ENCODE results near the gene CLEC16A.
"Not testable (repeated sequence)": the region's sequence is repeated elsewhere in the genome, so short reads cannot be mapped to it uniquely, and the experiment has no call there.

CLEC16A gene

GRCh38 chr16:10926094-10926493 is 18.3 kb upstream of the CLEC16A start:
- H3K9me3 ChIP-seq (ENCODE audit: control insufficient read depth in 1 of 2, low read length in 2 of 2), result peaks cover 0 to 4% of the 10 kb centered on the region in 2 donors
- no peak overlapping the region for H3K4me3 ChIP-seq (ENCODE audit: low read depth in 1 of 2, low read length in 2 of 2)
- peaks cover 48 to 49% of the 10 kb centered on the region in 2 donors for H3K36me3 ChIP-seq (ENCODE audit: control insufficient read depth in 1 of 2, insufficient read depth in 2 of 2, low read length in 2 of 2)
- no peaks in the 10 kb centered on the region for H3K27me3 ChIP-seq (ENCODE audit: low read depth, low read length)
- peaks cover 0 to 17% of the 10 kb centered on the region in 2 donors for H3K4me1 ChIP-seq (ENCODE audit: control insufficient read depth in 1 of 2, insufficient read depth in 2 of 2, low read length in 2 of 2)
- H3K27ac ChIP-seq (ENCODE audit: low read length), result no peak overlapping the region

DNA sequence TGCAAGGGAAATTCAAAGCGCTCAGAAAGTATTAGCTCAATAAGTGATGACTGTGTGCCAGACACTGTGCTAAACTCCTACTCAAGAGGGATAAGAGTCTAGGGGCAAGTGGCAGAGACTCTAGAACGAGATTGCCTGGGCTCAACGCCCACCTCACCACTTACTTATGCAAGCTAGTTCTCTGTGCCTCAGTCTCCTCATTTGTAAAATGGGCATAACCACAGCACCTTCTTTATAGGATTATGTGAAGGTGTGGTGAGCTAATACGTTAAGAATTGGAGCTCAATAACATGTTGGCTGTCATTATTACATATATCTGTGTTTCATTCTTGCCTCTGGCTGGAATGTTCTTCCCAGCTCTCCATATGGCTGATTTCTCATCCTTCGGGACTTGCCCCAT is 17.5 kb upstream of the CLEC16A start:
- Histone ChIP-seq H3K4me3 (ENCODE audit: low read depth in 1 of 2, low read length in 2 of 2) (no peak overlapping the region), H3K4me1 (ENCODE audit: control insufficient read depth in 1 of 2, insufficient read depth in 2 of 2, low read length in 2 of 2) (peaks cover 0 to 14% of the 10 kb centered on the region in 2 donors), H3K27me3 (ENCODE audit: low read depth, low read length) (no peaks in the 10 kb centered on the region), H3K36me3 (ENCODE audit: control insufficient read depth in 1 of 2, insufficient read depth in 2 of 2, low read length in 2 of 2) (peaks cover 40 to 57% of the 10 kb centered on the region in 2 donors), H3K27ac (ENCODE audit: low read length) (no peak overlapping the region), H3K9me3 (ENCODE audit: control insufficient read depth in 1 of 2, low read length in 2 of 2) (peaks cover 0 to 4% of the 10 kb centered on the region in 2 donors)

- Histone ChIP-seq H3K27ac (ENCODE audit: low read length) (no peak overlapping the region), H3K4me1 (ENCODE audit: control insufficient read depth in 1 of 2, insufficient read depth in 2 of 2, low read length in 2 of 2) (peaks cover 0 to 7% of the 10 kb centered on the region in 2 donors), H3K27me3 (ENCODE audit: low read depth, low read length) (no peaks in the 10 kb centered on the region), H3K4me3 (ENCODE audit: low read depth in 1 of 2, low read length in 2 of 2) (no peak overlapping the region), H3K36me3 (ENCODE audit: control insufficient read depth in 1 of 2, insufficient read depth in 2 of 2, low read length in 2 of 2) (peaks cover 37 to 59% of the 10 kb centered on the region in 2 donors), H3K9me3 (ENCODE audit: control insufficient read depth in 1 of 2, low read length in 2 of 2) (peaks cover 0 to 4% of the 10 kb centered on the region in 2 donors)
Measured at GRCh38 chr16:10927497-10928112, 16.8 kb upstream of the CLEC16A start.

GRCh38 chr16:10929097-10929496 is 15.3 kb upstream of the CLEC16A start:
- H3K27me3 ChIP-seq (ENCODE audit: low read depth, low read length); H3K27ac ChIP-seq (ENCODE audit: low read length); H3K4me3 ChIP-seq (ENCODE audit: low read depth in 1 of 2, low read length in 2 of 2); H3K9me3 ChIP-seq (ENCODE audit: control insufficient read depth in 1 of 2, low read length in 2 of 2): not testable (repeated sequence)
- peaks cover 39 to 65% of the 10 kb centered on the region in 2 donors for H3K36me3 ChIP-seq (ENCODE audit: control insufficient read depth in 1 of 2, insufficient read depth in 2 of 2, low read length in 2 of 2)
- H3K4me1 ChIP-seq (ENCODE audit: control insufficient read depth in 1 of 2, insufficient read depth in 2 of 2, low read length in 2 of 2), result peaks cover 0 to 17% of the 10 kb centered on the region in 2 donors

DNA sequence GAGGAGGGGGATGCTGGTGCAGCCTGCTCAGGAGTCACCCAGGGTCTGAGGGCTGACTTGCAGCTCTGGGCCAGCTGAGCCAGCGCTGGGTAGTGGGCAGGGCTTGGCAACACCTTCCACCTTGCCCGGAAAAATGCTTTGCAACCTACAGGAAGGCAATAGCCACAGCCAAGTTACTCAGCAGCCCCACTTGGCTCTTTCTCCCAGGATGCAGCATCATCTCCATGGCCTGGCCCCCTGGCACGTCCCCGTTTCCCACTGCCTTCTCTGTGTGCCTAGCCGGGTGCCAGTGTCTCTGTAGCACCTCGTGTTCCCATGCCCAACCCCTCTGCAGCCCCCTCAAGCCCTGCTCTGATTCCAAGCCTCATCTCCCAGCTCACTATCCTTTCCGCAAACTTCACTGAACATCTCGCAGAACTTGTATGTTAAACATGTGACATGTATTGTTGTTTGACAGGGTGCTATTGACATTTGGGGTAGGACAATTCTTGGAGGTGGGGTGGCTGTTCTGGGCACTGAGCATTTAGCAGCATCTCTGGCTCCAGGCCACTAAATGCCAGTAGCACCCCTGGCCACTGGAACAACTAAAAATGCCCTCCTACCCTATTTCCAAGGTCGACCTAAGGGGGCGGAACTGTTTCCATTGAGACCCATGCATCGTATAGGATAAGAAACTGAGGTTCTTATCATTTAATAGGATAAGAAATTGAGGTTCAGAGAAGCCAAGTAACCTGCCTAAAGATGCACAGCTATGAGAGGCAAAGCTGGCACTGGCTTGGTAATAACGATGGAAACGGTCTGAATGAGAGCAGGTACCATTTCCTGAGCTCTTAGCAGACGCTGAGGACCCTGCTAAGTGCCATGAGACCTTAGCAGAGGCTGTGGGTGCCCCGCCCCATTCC is 14.3 kb upstream of the CLEC16A start:
- Histone ChIP-seq H3K9me3 (ENCODE audit: control insufficient read depth in 1 of 2, low read length in 2 of 2) (peaks cover 0 to 1% of the 10 kb centered on the region in 2 donors), H3K4me3 (ENCODE audit: low read depth in 1 of 2, low read length in 2 of 2) (no peak overlapping the region), H3K27me3 (ENCODE audit: low read depth, low read length) (no peaks in the 10 kb centered on the region), H3K4me1 (ENCODE audit: control insufficient read depth in 1 of 2, insufficient read depth in 2 of 2, low read length in 2 of 2) (peaks cover 5 to 25% of the 10 kb centered on the region in 2 donors), H3K27ac (ENCODE audit: low read length) (no peak overlapping the region), H3K36me3 (ENCODE audit: control insufficient read depth in 1 of 2, insufficient read depth in 2 of 2, low read length in 2 of 2) (peaks cover 31 to 58% of the 10 kb centered on the region in 2 donors)

GRCh38 chr16:10930755-10931093 is 13.6 kb upstream of the CLEC16A start:
- peaks cover 6 to 29% of the 10 kb centered on the region in 2 donors for H3K4me1 ChIP-seq (ENCODE audit: control insufficient read depth in 1 of 2, insufficient read depth in 2 of 2, low read length in 2 of 2)
- H3K27ac ChIP-seq (ENCODE audit: low read length), result no peak overlapping the region
- no peaks in the 10 kb centered on the region for H3K9me3 ChIP-seq (ENCODE audit: control insufficient read depth in 1 of 2, low read length in 2 of 2)

DNA sequence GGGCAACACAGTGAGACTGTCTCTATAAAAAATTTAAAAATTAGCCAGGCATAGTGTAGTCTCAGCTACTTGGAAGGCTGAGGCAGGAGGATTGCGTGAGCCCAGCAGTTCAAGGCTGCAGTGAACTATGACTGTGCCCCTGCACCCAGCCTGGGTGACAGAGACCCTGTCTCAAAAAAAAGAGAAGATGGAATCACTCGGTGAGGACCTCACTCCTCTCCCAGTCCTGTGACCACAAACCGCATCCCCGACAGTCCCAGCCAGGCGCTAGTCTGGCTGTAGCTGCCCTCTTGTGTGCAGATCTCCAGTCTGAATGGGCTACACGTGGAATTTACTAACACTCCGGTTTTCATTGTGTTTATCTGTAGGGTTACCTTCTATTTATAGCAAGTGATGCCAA is 13.2 kb upstream of the CLEC16A start:
- Histone ChIP-seq H3K4me1 (ENCODE audit: control insufficient read depth in 1 of 2, insufficient read depth in 2 of 2, low read length in 2 of 2) (peaks cover 6 to 33% of the 10 kb centered on the region in 2 donors), H3K27me3 (ENCODE audit: low read depth, low read length) (no peaks in the 10 kb centered on the region), H3K4me3 (ENCODE audit: low read depth in 1 of 2, low read length in 2 of 2) (no peak overlapping the region), H3K27ac (ENCODE audit: low read length) (no peak overlapping the region), H3K36me3 (ENCODE audit: control insufficient read depth in 1 of 2, insufficient read depth in 2 of 2, low read length in 2 of 2) (peaks cover 22 to 48% of the 10 kb centered on the region in 2 donors), H3K9me3 (ENCODE audit: control insufficient read depth in 1 of 2, low read length in 2 of 2) (no peaks in the 10 kb centered on the region)

More at GRCh38 chr16:10930755-10931093, 13.6 kb upstream of the CLEC16A start:
- H3K4me3 ChIP-seq (ENCODE audit: low read depth in 1 of 2, low read length in 2 of 2), result no peak overlapping the region
- peaks cover 26 to 53% of the 10 kb centered on the region in 2 donors for H3K36me3 ChIP-seq (ENCODE audit: control insufficient read depth in 1 of 2, insufficient read depth in 2 of 2, low read length in 2 of 2)
- H3K27me3 ChIP-seq (ENCODE audit: low read depth, low read length), result no peaks in the 10 kb centered on the region

DNA sequence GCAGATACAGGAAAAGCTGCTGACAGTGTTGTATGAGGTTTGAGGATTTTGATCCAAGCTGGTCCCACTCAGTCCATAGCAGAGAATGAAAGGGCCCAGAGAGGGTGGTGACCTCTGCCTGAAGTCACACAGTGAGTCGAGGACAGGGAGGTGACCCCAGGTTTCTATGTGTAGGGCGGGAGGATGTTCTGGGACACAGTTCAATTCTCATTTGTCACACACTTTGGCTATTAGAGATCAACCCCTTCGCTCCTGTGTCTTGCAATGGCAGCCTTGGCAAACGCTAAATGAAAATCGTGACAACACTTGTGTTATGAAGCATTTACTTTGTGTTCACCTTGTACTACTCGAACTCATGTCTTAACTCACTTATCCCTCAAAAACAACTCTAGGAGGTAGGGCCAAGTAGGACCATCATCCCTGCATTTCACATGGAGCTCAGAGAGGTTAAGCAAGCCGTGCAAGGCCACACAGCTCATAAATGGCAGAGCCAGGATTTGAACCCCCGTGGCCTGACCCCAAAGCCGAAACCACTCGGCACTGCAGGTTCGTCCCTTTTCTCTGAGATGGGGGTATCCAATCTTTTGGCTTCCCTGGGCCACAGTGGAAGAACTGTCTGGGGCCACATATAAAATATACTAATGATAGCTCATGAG is 12.3 kb upstream of the CLEC16A start:
- no peaks in the 10 kb centered on the region for H3K9me3 ChIP-seq (ENCODE audit: control insufficient read depth in 1 of 2, low read length in 2 of 2)
- no peak overlapping the region for H3K4me3 ChIP-seq (ENCODE audit: low read depth in 1 of 2, low read length in 2 of 2)
- no peak overlapping the region for H3K27ac ChIP-seq (ENCODE audit: low read length)
- no peaks in the 10 kb centered on the region for H3K27me3 ChIP-seq (ENCODE audit: low read depth, low read length)
- peaks cover 13 to 42% of the 10 kb centered on the region in 2 donors for H3K4me1 ChIP-seq (ENCODE audit: control insufficient read depth in 1 of 2, insufficient read depth in 2 of 2, low read length in 2 of 2)
- H3K36me3 ChIP-seq (ENCODE audit: control insufficient read depth in 1 of 2, insufficient read depth in 2 of 2, low read length in 2 of 2), result peaks cover 21 to 41% of the 10 kb centered on the region in 2 donors

- H3K9me3 ChIP-seq (ENCODE audit: control insufficient read depth in 1 of 2, low read length in 2 of 2), result no peaks in the 10 kb centered on the region
- no peak overlapping the region for H3K4me3 ChIP-seq (ENCODE audit: low read depth in 1 of 2, low read length in 2 of 2)
- H3K27me3 ChIP-seq (ENCODE audit: low read depth, low read length), result no peaks in the 10 kb centered on the region
- peaks cover 23 to 53% of the 10 kb centered on the region in 2 donors for H3K4me1 ChIP-seq (ENCODE audit: control insufficient read depth in 1 of 2, insufficient read depth in 2 of 2, low read length in 2 of 2)
- peaks cover 11 to 31% of the 10 kb centered on the region in 2 donors for H3K36me3 ChIP-seq (ENCODE audit: control insufficient read depth in 1 of 2, insufficient read depth in 2 of 2, low read length in 2 of 2)
- no peak overlapping the region for H3K27ac ChIP-seq (ENCODE audit: low read length)
Measured at GRCh38 chr16:10932959-10933710, 11.2 kb upstream of the CLEC16A start.

GRCh38 chr16:10933865-10934264 is 10.5 kb upstream of the CLEC16A start:
- peaks cover 10 to 24% of the 10 kb centered on the region in 2 donors for H3K36me3 ChIP-seq (ENCODE audit: control insufficient read depth in 1 of 2, insufficient read depth in 2 of 2, low read length in 2 of 2)
- H3K9me3 ChIP-seq (ENCODE audit: control insufficient read depth in 1 of 2, low read length in 2 of 2), result no peaks in the 10 kb centered on the region
- H3K4me1 ChIP-seq (ENCODE audit: control insufficient read depth in 1 of 2, insufficient read depth in 2 of 2, low read length in 2 of 2), result peaks cover 30 to 60% of the 10 kb centered on the region in 2 donors
- no peaks in the 10 kb centered on the region for H3K27me3 ChIP-seq (ENCODE audit: low read depth, low read length)
- H3K27ac ChIP-seq (ENCODE audit: low read length), result no peak overlapping the region
- H3K4me3 ChIP-seq (ENCODE audit: low read depth in 1 of 2, low read length in 2 of 2), result no peak overlapping the region
